Bronchial epithelial cell (primary cell): ENCODE results near the gene ITGA8. TPM values are rescaled to one million over a fixed set of nuclear protein-coding genes. Genes with fewer than 3 reads are reported as not detected.

Source experiments
- DNase-seq: peaks from one replicate; pipeline ENCODE4 v3.0.0-alpha.2; 2010; ENCODE audit warnings: low read depth
- FAIRE-seq: peaks from 2 replicates; lab custom pipeline; 2011; peaks lifted over from hg19 to GRCh38; lab: Jason Lieb, UNC
- H3K27me3 ChIP-seq: 2 replicates; pipeline ENCODE4 v1.5.1; 2011; ENCODE audit warnings: low read length; ENCODE audit not compliant: control insufficient read depth, insufficient read depth
- H3K36me3 ChIP-seq: 2 replicates; pipeline ENCODE4 v1.5.1; 2011; ENCODE audit warnings: low read length; ENCODE audit not compliant: control insufficient read depth, insufficient read depth
- H3K4me3 ChIP-seq: 2 replicates; pipeline ENCODE4 v1.5.1; 2011; ENCODE audit warnings: mild to moderate bottlenecking, low read depth, low read length, control low read depth
- total RNA-seq: library from RNA; depleted of rRNA; stranded (reverse); fragments of >200 nt; gene quantifications from 2 replicates; pipeline ENCODE4 v1.2.1, GENCODE V29; 2014
- TF ChIP-seq, protein P1 (sequence below): IDR thresholded peaks from 2 replicates; pipeline ENCODE4 v1.5.1; 2011; ENCODE audit warnings: mild to moderate bottlenecking, moderate library complexity, low read length, control low read depth, inconsistent platforms; ENCODE audit not compliant: insufficient read depth, severe bottlenecking

Gene ITGA8
- total RNA-seq, 1 donor from 2014 or later = under 0.01 TPM

GRCh38 chr10:15741581-15741980 is 21.9 kb upstream of the ITGA8 start:
- TF ChIP-seq, protein P1, sequence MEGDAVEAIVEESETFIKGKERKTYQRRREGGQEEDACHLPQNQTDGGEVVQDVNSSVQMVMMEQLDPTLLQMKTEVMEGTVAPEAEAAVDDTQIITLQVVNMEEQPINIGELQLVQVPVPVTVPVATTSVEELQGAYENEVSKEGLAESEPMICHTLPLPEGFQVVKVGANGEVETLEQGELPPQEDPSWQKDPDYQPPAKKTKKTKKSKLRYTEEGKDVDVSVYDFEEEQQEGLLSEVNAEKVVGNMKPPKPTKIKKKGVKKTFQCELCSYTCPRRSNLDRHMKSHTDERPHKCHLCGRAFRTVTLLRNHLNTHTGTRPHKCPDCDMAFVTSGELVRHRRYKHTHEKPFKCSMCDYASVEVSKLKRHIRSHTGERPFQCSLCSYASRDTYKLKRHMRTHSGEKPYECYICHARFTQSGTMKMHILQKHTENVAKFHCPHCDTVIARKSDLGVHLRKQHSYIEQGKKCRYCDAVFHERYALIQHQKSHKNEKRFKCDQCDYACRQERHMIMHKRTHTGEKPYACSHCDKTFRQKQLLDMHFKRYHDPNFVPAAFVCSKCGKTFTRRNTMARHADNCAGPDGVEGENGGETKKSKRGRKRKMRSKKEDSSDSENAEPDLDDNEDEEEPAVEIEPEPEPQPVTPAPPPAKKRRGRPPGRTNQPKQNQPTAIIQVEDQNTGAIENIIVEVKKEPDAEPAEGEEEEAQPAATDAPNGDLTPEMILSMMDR = no peak
- FAIRE-seq = no peak

GRCh38 chr10:15740261-15740660 is 20.5 kb upstream of the ITGA8 start:
- TF ChIP-seq, protein P1 = no peak
- H3K4me3 ChIP-seq = no peak overlapping the region
- H3K36me3 ChIP-seq = no peaks in the 10 kb centered on the region
- FAIRE-seq (no peak), DNase-seq (no peak)
- no peaks in the 10 kb centered on the region for H3K27me3 ChIP-seq

More at GRCh38 chr10:15741581-15741980, 21.9 kb upstream of the ITGA8 start:
- H3K27me3 ChIP-seq = no peaks in the 10 kb centered on the region
- H3K4me3 ChIP-seq = no peak overlapping the region
- no peak for DNase-seq
- H3K36me3 ChIP-seq = no peaks in the 10 kb centered on the region

DNA sequence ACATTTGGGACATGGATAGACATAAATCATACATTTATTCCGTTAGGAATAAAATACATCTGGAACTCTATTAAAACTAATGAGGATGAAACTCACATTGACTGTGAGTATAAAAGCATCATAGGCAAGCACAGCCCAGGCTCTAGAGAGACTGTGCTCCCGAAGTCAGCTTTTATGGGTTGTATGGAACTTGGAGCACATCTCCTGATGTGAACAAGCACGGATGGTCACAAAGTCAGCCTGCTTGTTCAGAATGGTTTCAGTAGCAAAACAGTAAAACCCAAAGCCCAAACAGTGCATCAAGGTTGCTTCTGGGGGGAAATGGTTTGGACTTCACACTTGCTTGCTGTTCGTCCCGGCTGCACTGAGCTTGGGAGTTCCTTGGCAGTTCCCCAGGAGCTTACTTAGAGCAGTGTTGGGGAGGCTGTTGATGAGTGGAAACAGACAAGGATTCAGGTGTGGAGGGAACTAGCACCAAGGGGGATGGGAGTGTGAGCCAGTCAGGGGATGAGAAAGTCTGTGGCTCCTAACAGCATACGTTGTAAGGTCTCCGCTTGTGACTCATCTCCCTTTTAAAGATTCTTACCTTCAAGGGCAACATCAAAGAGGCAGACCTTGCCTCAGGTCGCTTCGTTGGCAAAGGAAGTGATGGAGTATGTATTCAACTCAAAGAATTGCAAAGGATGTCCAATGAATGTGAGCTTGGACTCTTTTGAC is 19.7 kb upstream of the ITGA8 start:
- Histone ChIP-seq H3K4me3 (no peak overlapping the region), H3K36me3 (no peaks in the 10 kb centered on the region), H3K27me3 (no peaks in the 10 kb centered on the region)
- TF ChIP-seq, protein P1 = no peak
- no peak for FAIRE-seq
- DNase-seq = no peak

GRCh38 chr10:15738270-15738925 is 18.7 kb upstream of the ITGA8 start:
- DNase-seq (no peak), FAIRE-seq (no peak)
- Histone ChIP-seq H3K4me3 (no peak overlapping the region), H3K27me3 (no peaks in the 10 kb centered on the region), H3K36me3 (no peaks in the 10 kb centered on the region)
- TF ChIP-seq, protein P1 = no peak

DNA sequence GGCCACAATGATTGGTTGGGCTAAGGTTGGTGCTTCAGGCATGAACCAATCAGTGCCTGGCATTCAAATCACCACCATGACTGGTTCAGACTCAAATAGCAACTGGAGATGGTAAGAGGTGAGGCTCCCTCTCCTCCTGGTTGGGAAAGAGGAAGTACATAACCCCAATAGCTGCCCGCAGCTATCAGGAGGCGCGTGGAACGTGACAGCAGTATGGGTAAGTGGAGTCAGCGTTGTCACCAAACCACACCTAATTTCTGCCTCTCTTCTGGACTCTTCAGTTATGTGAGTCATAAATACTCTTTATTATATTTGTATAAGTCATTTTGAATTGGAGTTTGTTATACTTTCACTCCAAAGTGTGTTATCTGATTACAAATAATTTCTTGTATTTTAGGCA is 17.9 kb upstream of the ITGA8 start:
- FAIRE-seq = no peak
- TF ChIP-seq, protein P1 = no peak

DNA sequence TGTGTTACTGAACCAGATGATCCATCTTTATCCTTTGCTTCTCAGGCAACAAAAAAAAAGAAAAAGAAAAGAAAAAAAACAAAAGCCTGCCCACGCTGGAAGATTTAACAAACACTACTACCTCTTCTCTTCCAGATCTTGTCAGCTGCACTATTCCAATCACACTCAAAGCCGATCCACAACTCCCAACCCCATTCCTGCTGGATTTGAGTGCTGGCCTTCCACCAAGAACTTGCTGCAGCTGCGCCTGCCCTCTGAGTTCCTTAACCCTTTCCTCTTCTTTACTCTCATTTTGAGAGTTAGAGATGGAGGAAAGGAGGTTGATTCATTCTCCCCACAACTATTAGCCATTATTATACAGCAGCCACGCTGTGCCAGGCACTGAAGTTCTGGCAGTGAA is 16.0 kb upstream of the ITGA8 start:
- TF ChIP-seq, protein P1 = no peak
- FAIRE-seq (no peak), DNase-seq (no peak)
- no peaks in the 10 kb centered on the region for H3K27me3 ChIP-seq
- H3K36me3 ChIP-seq = no peaks in the 10 kb centered on the region
- H3K4me3 ChIP-seq = no peak overlapping the region

More for the DNA sequence above, 17.9 kb upstream of the ITGA8 start:
- Histone ChIP-seq H3K27me3 (no peaks in the 10 kb centered on the region), H3K36me3 (no peaks in the 10 kb centered on the region), H3K4me3 (no peak overlapping the region)
- peak; percentile 23 for DNase-seq
